ENCODE measurements around the gene PIGV.

Gene PIGV

GRCh38 chr1:26811708-26812107 is 24.0 kb downstream of the PIGV start:
- no peak overlapping the region for H3K27ac ChIP-seq
- TF ChIP-seq ZFX (IDR thresholded peaks at IDR 0.05; ENCODE audit: borderline replicate concordance) (no peak), CTCF (IDR thresholded peaks at IDR 0.05) (no peak)

DNA sequence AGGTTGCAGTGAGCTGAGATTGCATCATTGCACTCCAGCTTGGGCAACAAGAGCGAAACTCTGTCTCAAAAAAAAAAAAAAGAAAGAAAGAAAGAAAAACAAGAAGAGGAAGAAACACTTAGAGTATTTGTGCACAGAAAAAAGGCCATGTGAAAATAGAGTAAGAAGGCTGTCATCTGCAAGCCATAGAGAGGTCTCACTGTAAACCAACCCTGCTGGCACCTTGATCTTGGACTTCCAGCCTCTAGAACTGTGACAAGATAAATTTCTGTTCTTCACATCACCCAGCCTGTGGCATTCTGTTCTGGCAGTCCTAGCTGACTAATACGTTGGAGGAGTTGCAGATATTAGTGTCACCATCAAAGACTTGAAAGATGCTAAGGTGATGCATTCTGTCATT is 26.6 kb downstream of the PIGV start:
- H3K27ac ChIP-seq, result no peak overlapping the region
- TF ChIP-seq CTCF (IDR thresholded peaks at IDR 0.05), result no peak
- no peak for TF ChIP-seq ZFX (IDR thresholded peaks at IDR 0.05; ENCODE audit: borderline replicate concordance)

GRCh38 chr1:26814893-26815292 is 27.1 kb downstream of the PIGV start:
- H3K27ac ChIP-seq, result no peak overlapping the region
- no peak for TF ChIP-seq CTCF (IDR thresholded peaks at IDR 0.05)
- no peak for TF ChIP-seq ZFX (IDR thresholded peaks at IDR 0.05; ENCODE audit: borderline replicate concordance)

DNA sequence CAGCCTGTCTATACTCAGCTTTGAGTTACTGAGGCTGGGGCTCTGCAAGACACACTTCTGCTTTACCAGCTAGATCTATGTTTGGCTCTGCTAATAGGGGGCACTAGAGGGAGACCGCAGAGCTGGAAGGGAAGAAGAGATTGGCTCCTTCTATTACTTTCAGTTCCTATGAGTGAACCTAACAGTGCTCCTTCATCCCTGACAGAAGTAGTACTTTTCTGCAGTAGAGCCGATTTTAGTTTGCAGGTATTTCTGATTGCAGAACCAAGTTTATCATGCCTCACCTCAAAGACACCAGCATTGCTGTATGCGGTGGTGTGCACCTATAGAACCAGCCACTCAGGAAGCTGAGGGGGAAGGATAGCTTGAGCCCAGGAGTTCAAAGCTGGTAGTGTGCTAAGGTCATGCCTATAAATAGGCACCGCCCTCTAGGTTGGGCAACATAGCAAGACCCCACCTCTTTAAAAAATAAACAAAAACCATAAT is 33.1 kb downstream of the PIGV start:
- H3K27ac ChIP-seq, result no peak overlapping the region
- TF ChIP-seq ZFX (IDR thresholded peaks at IDR 0.05; ENCODE audit: borderline replicate concordance) (no peak), CTCF (IDR thresholded peaks at IDR 0.05) (peak; percentile 16; the same call in 1 of the 2 replicates)

DNA sequence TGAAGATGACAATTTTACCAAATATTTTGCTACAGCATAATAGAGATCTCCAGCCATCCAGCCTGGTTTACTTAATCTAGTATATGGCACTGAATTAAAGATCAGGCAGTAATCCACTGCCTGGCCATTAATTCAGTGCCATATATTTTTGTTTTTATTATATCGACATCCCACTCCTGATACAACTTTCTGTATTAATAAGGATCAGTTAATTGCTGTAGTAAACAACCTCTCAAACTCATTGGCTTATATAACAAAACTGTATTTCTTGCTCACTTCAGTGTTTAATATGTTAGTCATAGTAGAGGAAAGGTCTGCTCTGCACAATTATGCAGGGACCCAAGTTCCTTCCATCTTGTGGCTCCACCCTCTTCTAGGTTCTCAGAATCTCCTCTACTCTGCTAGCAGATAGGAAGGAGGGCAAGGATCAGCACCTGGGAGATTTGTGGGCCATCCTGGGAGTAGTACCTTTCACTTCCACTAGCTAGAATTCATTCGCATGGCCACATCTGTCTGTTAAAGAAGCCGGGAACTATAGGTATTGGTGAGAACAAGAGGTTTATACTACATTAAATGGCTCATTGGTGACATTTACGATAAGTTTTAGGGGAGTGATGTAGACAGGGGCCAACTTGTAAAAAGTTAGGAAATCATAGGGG is 35.1 kb downstream of the PIGV start:
- TF ChIP-seq ZFX (IDR thresholded peaks at IDR 0.05; ENCODE audit: borderline replicate concordance), result no peak
- TF ChIP-seq CTCF (IDR thresholded peaks at IDR 0.05), result no peak
- no peak overlapping the region for H3K27ac ChIP-seq

DNA sequence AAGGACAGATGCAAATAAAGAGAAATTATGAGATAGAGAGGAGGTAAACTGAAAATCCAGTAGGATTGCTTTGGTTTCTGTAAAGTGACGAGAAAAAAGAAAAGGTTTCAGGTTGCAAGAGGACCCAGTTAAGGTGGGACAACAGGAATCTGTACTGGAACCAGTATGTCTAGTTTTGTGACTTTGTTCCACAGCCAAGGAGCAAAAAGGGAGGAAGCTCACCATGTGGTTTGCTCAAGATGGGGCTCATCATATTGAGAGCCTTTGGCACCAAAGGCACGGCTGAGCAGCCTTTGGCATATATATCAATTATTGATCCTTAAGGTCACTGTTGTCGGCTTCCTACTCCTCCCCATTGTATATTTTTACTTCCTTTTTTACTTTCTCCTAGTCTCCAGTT is 37.0 kb downstream of the PIGV start:
- TF ChIP-seq ZFX (IDR thresholded peaks at IDR 0.05; ENCODE audit: borderline replicate concordance) (no peak), CTCF (IDR thresholded peaks at IDR 0.05) (no peak)
- H3K27ac ChIP-seq, result peak overlapping the region; percentile 71

GRCh38 chr1:26826261-26827105 is 38.7 kb downstream of the PIGV start, which contains the start of gene ZDHHC18:
TSS of gene ZDHHC18 (plus strand) at chr1:26826688. CDS start at chr1:26826805, 117 bp downstream.
- peak within 1 kb of the TSS; percentile 71 for H3K27ac ChIP-seq
- TF ChIP-seq ZFX (IDR thresholded peaks at IDR 0.05; ENCODE audit: borderline replicate concordance), result no peak
- peak; percentile 91 for TF ChIP-seq CTCF (IDR thresholded peaks at IDR 0.05)
